Astrocyte (in vitro differentiated cells and primary cell): ENCODE data around the gene TJAP1. TPM values are rescaled to one million over a fixed set of nuclear protein-coding genes. Genes with fewer than 3 reads are reported as not detected.

Source experiments
- DNase-seq: peaks from one replicate; pipeline ENCODE4 v3.0.0-alpha.2; 2010; ENCODE audit warnings: low read depth
- FAIRE-seq: peaks from 2 replicates; lab custom pipeline; 2011; peaks lifted over from hg19 to GRCh38; lab: Jason Lieb, UNC
- H2AFZ ChIP-seq: 2 replicates; pipeline ENCODE4 v1.6.0; 2012; ENCODE audit warnings: low read depth, low read length, inconsistent platforms
- H3K27ac ChIP-seq: 2 replicates; pipeline ENCODE4 v1.5.1; 2011; ENCODE audit warnings: low read depth, low read length, inconsistent platforms
- H3K27me3 ChIP-seq: 2 replicates; pipeline ENCODE4 v1.6.0; 2011; ENCODE audit warnings: low read length, inconsistent platforms; ENCODE audit not compliant: insufficient read depth
- H3K36me3 ChIP-seq: 2 replicates; pipeline ENCODE4 v1.5.1; 2011; ENCODE audit warnings: low read length, inconsistent platforms; ENCODE audit not compliant: insufficient read depth
- H3K4me1 ChIP-seq: 2 replicates; pipeline ENCODE4 v1.5.1; 2011; ENCODE audit warnings: low read length, inconsistent platforms; ENCODE audit not compliant: insufficient read depth
- H3K4me2 ChIP-seq: 2 replicates; pipeline ENCODE4 v1.6.0; 2012; ENCODE audit warnings: low read length, inconsistent platforms
- H3K4me3 ChIP-seq: 2 replicates; pipeline ENCODE4 v1.5.1; 2011; ENCODE audit warnings: low read depth, mild to moderate bottlenecking, low read length, inconsistent platforms; ENCODE audit not compliant: insufficient read depth
- H3K79me2 ChIP-seq: 2 replicates; pipeline ENCODE4 v1.6.0; 2012; ENCODE audit warnings: mild to moderate bottlenecking, low read length, inconsistent platforms; ENCODE audit not compliant: insufficient read depth
- H3K9ac ChIP-seq: 2 replicates; pipeline ENCODE4 v1.6.0; 2012; ENCODE audit warnings: mild to moderate bottlenecking, low read length, inconsistent platforms
- H3K9me3 ChIP-seq: 2 replicates; pipeline ENCODE4 v1.5.1; 2012; ENCODE audit warnings: low read depth, mild to moderate bottlenecking, low read length, inconsistent platforms; ENCODE audit not compliant: insufficient read depth
- H4K20me1 ChIP-seq: 2 replicates; pipeline ENCODE4 v1.6.0; 2012; ENCODE audit warnings: low read length, inconsistent platforms; ENCODE audit not compliant: insufficient read depth
- H3K27ac Mint-ChIP-seq: one replicate; pipeline ENCODE4 v1.8.0; 2021; ENCODE audit warnings: mild to moderate bottlenecking, mixed read lengths; ENCODE audit not compliant: unreplicated experiment
- H3K27me3 Mint-ChIP-seq: one replicate; pipeline ENCODE4 v1.8.0; 2021; ENCODE audit warnings: low read depth, mixed read lengths; ENCODE audit not compliant: unreplicated experiment
- H3K36me3 Mint-ChIP-seq: one replicate; pipeline ENCODE4 v1.8.0; 2021; ENCODE audit warnings: low read depth, mixed read lengths; ENCODE audit not compliant: unreplicated experiment
- H3K4me1 Mint-ChIP-seq: one replicate; pipeline ENCODE4 v1.8.0; 2021; ENCODE audit warnings: low read depth, mixed read lengths; ENCODE audit not compliant: unreplicated experiment
- H3K4me3 Mint-ChIP-seq: one replicate; pipeline ENCODE4 v1.8.0; 2021; ENCODE audit warnings: mild to moderate bottlenecking, moderate library complexity, mixed read lengths; ENCODE audit not compliant: unreplicated experiment
- H3K9me3 Mint-ChIP-seq: one replicate; pipeline ENCODE4 v1.8.0; 2021; ENCODE audit warnings: mild to moderate bottlenecking, mixed read lengths; ENCODE audit not compliant: unreplicated experiment
- CTCF ChIP-seq: IDR thresholded peaks from 2 replicates; pipeline ENCODE4 v1.5.1; 2011; ENCODE audit warnings: low read depth, mild to moderate bottlenecking, inconsistent platforms, low read length, moderate library complexity; ENCODE audit not compliant: insufficient read depth
- EZH2 ChIP-seq: IDR thresholded peaks from 2 replicates; pipeline ENCODE4 v1.6.1; 2012; ENCODE audit warnings: mild to moderate bottlenecking, low read length, inconsistent platforms; ENCODE audit not compliant: insufficient read depth
- total RNA-seq: library from RNA; stranded (reverse); gene quantifications from 2 replicates; pipeline ENCODE4 v1.2.1, GENCODE V29; 2021

The TJAP1 gene
- total RNA-seq, 1 donor from 2014 or later: 26.6 TPM

GRCh38 chr6:43444582-43444981 lies 32.8 kb upstream of the TJAP1 start:
- H3K79me2 ChIP-seq: no peaks in the 10 kb centered on the region
- H3K36me3 ChIP-seq: peaks cover 14% of the 10 kb centered on the region
- H3K36me3 Mint-ChIP-seq: peaks cover 35% of the 10 kb centered on the region
- no peaks in the 10 kb centered on the region for H3K9me3 ChIP-seq
- H2AFZ ChIP-seq: no peak overlapping the region
- H3K27me3 ChIP-seq: no peaks in the 10 kb centered on the region
- H3K4me3 Mint-ChIP-seq: no peak overlapping the region
- FAIRE-seq (no peak), DNase-seq (no peak)
- no peak overlapping the region for H3K4me3 ChIP-seq
- no peak overlapping the region for H3K27ac Mint-ChIP-seq
- H3K27me3 Mint-ChIP-seq: no peaks in the 10 kb centered on the region
- TF ChIP-seq CTCF (no peak), EZH2 (no peak)
- no peak overlapping the region for H3K4me2 ChIP-seq
- H3K27ac ChIP-seq: no peak overlapping the region
- H3K4me1 Mint-ChIP-seq: no peaks in the 10 kb centered on the region
- H4K20me1 ChIP-seq: no peaks in the 10 kb centered on the region
- H3K9me3 Mint-ChIP-seq: no peaks in the 10 kb centered on the region
- H3K4me1 ChIP-seq: no peaks in the 10 kb centered on the region
- no peak overlapping the region for H3K9ac ChIP-seq

GRCh38 chr6:43445576-43445975 lies 31.8 kb upstream of the TJAP1 start:
- Histone ChIP-seq H3K4me3 (no peak overlapping the region), H3K79me2 (no peaks in the 10 kb centered on the region), H3K36me3 (peaks cover 14% of the 10 kb centered on the region), H3K4me2 (no peak overlapping the region), H3K27ac (no peak overlapping the region), H3K9me3 (no peaks in the 10 kb centered on the region), H3K4me1 (no peaks in the 10 kb centered on the region), H3K9ac (no peak overlapping the region), H2AFZ (no peak overlapping the region), H3K27me3 (no peaks in the 10 kb centered on the region), H4K20me1 (no peaks in the 10 kb centered on the region)
- FAIRE-seq (no peak), DNase-seq (no peak)
- Mint-ChIP-seq H3K9me3 (no peaks in the 10 kb centered on the region), H3K36me3 (peaks cover 35% of the 10 kb centered on the region), H3K4me3 (no peak overlapping the region), H3K4me1 (no peaks in the 10 kb centered on the region), H3K27me3 (no peaks in the 10 kb centered on the region), H3K27ac (no peak overlapping the region)
- TF ChIP-seq EZH2 (no peak), CTCF (no peak)

GRCh38 chr6:43447604-43448003 lies 29.8 kb upstream of the TJAP1 start:
- Histone ChIP-seq H3K9me3 (no peaks in the 10 kb centered on the region), H3K79me2 (no peaks in the 10 kb centered on the region), H2AFZ (no peak overlapping the region), H3K27ac (no peak overlapping the region), H3K27me3 (no peaks in the 10 kb centered on the region), H3K4me1 (no peaks in the 10 kb centered on the region), H3K4me3 (no peak overlapping the region), H3K36me3 (peaks cover 13% of the 10 kb centered on the region), H3K9ac (no peak overlapping the region), H4K20me1 (peaks cover 3% of the 10 kb centered on the region), H3K4me2 (no peak overlapping the region)
- H3K27ac Mint-ChIP-seq: no peak overlapping the region
- no peak overlapping the region for H3K4me3 Mint-ChIP-seq
- H3K9me3 Mint-ChIP-seq: no peaks in the 10 kb centered on the region
- DNase-seq (no peak), FAIRE-seq (no peak)
- H3K4me1 Mint-ChIP-seq: no peaks in the 10 kb centered on the region
- peaks cover 34% of the 10 kb centered on the region for H3K36me3 Mint-ChIP-seq
- H3K27me3 Mint-ChIP-seq: no peaks in the 10 kb centered on the region
- TF ChIP-seq CTCF (no peak), EZH2 (no peak)
